ENCODE results near the gene CCDC77.

DNA sequence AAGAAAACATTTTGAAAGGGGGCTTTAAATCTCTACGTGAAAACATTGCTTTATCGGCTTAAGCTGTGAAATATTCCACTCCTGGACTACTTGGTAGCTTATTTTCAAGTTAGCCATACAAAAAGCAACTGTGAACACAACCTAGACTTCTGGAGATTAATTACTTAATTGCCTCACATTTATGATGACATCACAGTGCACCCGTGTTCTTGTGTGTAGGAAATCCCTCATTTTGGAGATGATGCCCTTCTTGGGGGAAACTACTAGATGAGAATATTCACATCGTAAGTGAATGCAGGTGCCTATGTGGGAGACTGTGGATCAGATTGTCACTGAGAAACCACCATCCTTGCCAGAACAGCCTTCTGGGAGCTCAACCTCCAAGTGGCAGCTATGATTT lies 47.8 kb downstream of the CCDC77 start:
- no peak for TF ChIP-seq POLR2A (IDR thresholded peaks at IDR 0.05; ENCODE audit: low read depth, low read length)
- no peak for TF ChIP-seq POLR2AphosphoS5 (IDR thresholded peaks at IDR 0.05; ENCODE audit: low read depth, low read length)

Data from GM12892 (cell line).